LNCaP clone FGC (cell line): ENCODE data around the gene ARL11.

Experiments used
- DNase-seq: peaks from one replicate; pipeline ENCODE4 v3.0.0-alpha.2; 2011; ENCODE audit warnings: low read depth
- H3K4me3 ChIP-seq: 2 replicates; pipeline ENCODE4 v1.5.1; 2011; ENCODE audit warnings: mild to moderate bottlenecking, low read depth, low read length, control low read depth
- CTCF ChIP-seq: IDR thresholded peaks from 2 replicates; pipeline ENCODE4 v1.5.1; 2012; ENCODE audit warnings: mild to moderate bottlenecking; ENCODE audit not compliant: control insufficient read depth, insufficient read depth; ENCODE audit errors: extremely low read depth

Gene ARL11

DNA sequence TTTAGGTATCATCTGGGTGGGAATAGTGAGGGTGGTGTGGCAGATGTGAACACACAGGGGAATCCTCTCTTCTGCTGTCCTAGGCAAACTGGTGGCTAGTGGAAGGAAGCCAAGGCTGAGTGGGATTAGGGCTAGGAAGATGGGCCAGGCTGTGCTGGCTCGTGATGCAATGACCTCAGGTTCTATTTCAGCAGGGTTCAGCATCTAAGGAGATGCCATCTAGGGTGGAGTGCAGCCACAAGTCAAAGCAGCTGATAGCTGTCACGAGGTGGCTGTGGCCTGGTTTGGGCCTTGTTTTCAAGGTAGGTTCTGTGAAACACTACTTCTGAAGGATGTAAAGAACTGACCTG, 21.6 kb downstream of the ARL11 start:
- H3K4me3 ChIP-seq: no peak overlapping the region
- no peak for DNase-seq
- TF ChIP-seq CTCF: no peak

DNA sequence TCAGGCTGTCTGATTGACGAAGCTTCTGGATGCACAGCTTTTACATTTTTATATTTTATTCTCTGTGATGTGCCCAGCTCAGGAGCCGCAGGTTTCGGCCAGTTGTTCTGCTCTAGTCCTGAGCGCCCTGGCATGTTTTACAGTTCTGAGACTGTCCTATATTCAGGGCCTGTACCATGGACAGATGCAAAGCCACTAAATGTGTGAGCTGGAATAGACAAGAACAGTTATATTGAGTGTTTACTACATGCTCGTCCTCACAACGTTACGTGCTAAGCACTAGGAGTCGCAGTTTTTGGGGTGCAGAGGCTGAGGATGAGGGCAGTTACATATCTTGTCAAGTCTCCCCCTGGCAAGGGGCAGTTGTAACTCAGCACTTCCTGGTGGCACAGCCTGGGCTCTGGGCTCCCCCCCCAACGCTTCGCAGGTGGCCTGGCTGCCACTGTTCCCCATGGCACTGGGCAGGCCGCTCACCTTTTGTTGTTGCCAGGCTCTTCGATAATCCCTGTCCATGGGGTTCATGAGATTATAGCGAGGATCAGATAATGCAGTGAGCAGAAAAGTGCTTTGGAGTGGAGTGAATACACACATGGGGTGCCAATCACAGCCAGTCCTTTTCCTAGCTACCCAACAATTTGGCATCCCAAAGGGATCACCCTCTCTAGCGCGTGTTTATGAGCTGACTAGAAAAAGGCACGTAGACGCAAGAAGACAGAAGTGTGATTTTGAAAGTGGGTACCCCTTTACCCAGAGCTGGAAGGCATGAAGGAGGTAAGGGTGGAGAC, 23.5 kb downstream of the ARL11 start:
- TF ChIP-seq CTCF: no peak
- no peak overlapping the region for H3K4me3 ChIP-seq
- no peak for DNase-seq

DNA sequence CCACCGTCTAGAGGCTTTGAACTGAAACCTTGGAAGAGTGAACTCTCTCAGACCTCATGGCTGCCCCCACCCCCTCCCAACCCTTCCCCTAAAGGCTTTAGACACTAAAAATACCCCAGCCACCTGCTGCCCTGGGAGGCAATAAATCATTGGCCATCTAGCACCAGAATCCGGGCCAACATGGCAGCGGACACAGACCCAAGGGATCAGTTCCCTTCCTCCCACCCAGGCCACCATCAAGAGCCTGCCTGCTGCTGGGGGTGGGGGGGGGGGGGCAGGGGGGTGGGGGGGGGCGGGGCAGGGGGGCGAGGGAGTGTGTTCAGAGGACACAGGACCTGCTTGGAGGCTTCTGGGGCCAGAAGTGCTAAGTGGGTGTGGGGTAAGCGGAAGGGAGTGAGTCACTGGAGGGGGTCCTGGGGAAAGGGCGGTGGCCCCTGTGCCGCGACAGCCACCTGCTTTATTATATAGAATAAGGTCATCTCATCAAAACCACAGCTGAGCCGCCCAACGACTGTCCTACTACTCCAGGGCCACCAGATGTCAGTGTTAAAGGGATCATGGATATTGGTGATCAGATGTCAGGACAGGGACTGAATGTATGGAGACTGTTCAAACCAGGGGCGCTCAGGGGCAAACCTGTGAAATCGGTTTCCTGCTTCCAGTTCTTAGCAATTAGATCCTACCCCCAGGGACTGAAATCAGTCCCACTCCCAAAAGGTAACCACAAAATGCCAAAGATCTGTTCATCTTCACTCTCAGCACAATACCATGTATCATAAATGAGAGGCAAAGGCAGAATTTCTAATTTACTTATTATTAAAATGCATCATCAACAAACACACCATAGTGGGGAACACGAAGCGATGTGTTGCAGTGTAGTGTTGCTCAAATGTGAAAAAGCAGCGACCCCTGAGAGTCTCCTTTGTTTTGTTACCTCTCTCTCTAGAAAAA, 24.3 kb downstream of the ARL11 start:
- DNase-seq: peak; percentile 23
- H3K4me3 ChIP-seq: no peak overlapping the region
- TF ChIP-seq CTCF: peak; percentile 75

DNA sequence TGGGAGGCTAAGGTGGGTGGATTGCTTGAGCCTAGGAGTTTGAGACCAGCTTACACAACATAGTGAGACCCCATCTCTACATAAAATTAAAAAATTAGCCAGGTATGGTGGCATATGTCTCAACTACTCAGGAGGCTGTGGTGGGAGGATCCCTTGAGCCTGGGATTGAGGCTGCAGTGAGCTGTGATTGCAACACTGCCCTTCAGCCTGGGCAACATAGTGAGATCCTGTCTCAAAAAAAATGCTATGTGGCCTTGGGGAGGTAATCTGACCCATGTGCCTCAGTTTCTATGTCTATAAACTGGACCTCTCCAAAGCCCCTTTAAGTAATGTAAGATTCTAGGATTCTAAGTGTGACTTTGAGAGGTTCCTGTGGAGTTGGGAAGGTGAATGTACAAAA, 25.2 kb downstream of the ARL11 start:
- no peak overlapping the region for H3K4me3 ChIP-seq
- TF ChIP-seq CTCF: no peak
- no peak for DNase-seq

GRCh38 chr13:49654011-49654410, 25.7 kb downstream of the ARL11 start:
- no peak for DNase-seq
- no peak for TF ChIP-seq CTCF
- no peak overlapping the region for H3K4me3 ChIP-seq

DNA sequence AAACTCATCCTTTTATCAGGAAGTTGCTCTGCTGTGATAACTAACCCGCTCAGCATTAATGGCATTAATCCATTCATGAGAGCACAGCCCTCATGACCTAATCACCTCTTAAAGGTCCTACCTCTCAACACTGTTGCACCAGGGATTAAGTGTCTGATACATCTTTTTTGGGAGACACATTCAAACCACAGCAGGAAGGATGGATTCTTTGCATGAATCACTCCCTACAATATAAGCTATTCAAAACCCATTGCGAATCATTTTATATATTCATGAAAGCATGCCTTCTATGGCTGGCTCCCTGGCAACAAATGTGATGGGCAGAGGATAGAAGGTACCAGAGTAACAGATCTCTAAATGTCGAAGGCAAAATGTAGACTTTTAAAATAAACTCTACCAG, 27.6 kb downstream of the ARL11 start:
- no peak for TF ChIP-seq CTCF
- no peak overlapping the region for H3K4me3 ChIP-seq
- no peak for DNase-seq
